Esophagus muscularis mucosa (tissue), 4 donors: ENCODE measurements around the gene SMIM14. TPM values are rescaled to one million over a fixed set of nuclear protein-coding genes. Genes with fewer than 3 reads are reported as not detected.

ENCODE experiments used
- DNase-seq: peaks from one replicate; pipeline ENCODE4 v3.0.0-alpha.2; 2017; ENCODE audit errors: extremely low spot score
- H3K27ac ChIP-seq, 4 donors: fragments of 200-600 bp; sonication (generic); replicated peaks in 1 of 4; 1 replicate in 3 of 4; 2 replicates in 1 of 4; pipeline ENCODE4 v1.5.1; 2016 to 2019; ENCODE audit warnings: mild to moderate bottlenecking in 1 of 4
- H3K27me3 ChIP-seq, 4 donors: fragments of 200-600 bp; sonication (generic); one replicate each; pipeline versions ENCODE4 v1.5.1 to v1.6.0; 2016 to 2019
- H3K36me3 ChIP-seq, 4 donors: fragments of 200-600 bp; sonication (generic); one replicate each; pipeline ENCODE4 v1.5.1; 2016 to 2019
- H3K4me1 ChIP-seq, 4 donors: fragments of 200-600 bp; sonication (generic); one replicate each; pipeline ENCODE4 v1.5.1; 2016 to 2019
- H3K4me3 ChIP-seq, 4 donors: fragments of 200-600 bp; sonication (generic); 1 replicate in 2 of 4; 2 replicates in 2 of 4; pipeline ENCODE4 v1.5.1; 2016 to 2019; ENCODE audit warnings: mild to moderate bottlenecking in 4 of 4, moderate library complexity in 1 of 4
- H3K9me3 ChIP-seq, 4 donors: fragments of 200-600 bp; sonication (generic); 1 replicate in 3 of 4; 2 replicates in 1 of 4; pipeline ENCODE4 v1.5.1; 2016 to 2019
- CTCF ChIP-seq, 3 experiments: fragments of 200-600 bp in 2 of 3; fragments of 450-650 bp in 1 of 3; sonication (generic) in 2 of 3; IDR thresholded peaks; one replicate each; pipeline ENCODE4 v1.5.1; 2017 to 2019; ENCODE audit warnings: antibody characterized with exemption in 3 of 3, mild to moderate bottlenecking in 2 of 3, moderate library complexity in 1 of 3
- EP300 ChIP-seq: sonication (generic); formaldehyde crosslinking; IDR thresholded peaks from one replicate; pipeline ENCODE4 v1.6.1; 2017; ENCODE audit warnings: antibody characterized with exemption
- POLR2A ChIP-seq: fragments of 450-650 bp; IDR thresholded peaks from one replicate; pipeline ENCODE4 v1.6.1; 2017; ENCODE audit warnings: antibody characterized with exemption, moderate library complexity, mild to moderate bottlenecking, low read depth
- POLR2AphosphoS5 ChIP-seq, 2 donors: sonication (generic); formaldehyde crosslinking; IDR thresholded peaks; one replicate each; pipeline ENCODE4 v1.6.1; 2017; ENCODE audit warnings: antibody characterized with exemption in 2 of 2
- WGBS: methylation state at CpG from one replicate; pipeline ENCODE4 v1.1.5; 2018; 5-methylcytosine and 5-hydroxymethylcytosine counted together
- intact Hi-C: fragments of 100-400 bp; cut with DNase I; formaldehyde crosslinking; loops from one replicate; pipeline ENCODE4 v1.15.1; 2023
- total RNA-seq, 4 donors: library from RNA; depleted of rRNA; stranded (reverse); fragments of >200 nt; gene quantifications; one replicate each; pipeline versions ENCODE4 v1.1.0 to v1.2.1, GENCODE V29; 2016

The SMIM14 gene
- total RNA-seq, 4 donors from 2014 or later: 27.3 to 39.0 (median 29.6) TPM

- 88% methylated on average over 3 of the region's 3 CpGs for WGBS
- DNase-seq: no peak
- no peak overlapping the region for H3K27ac ChIP-seq
- H3K4me3 ChIP-seq: no peak overlapping the region
- peaks cover 0 to 4% (median 0%) of the 10 kb centered on the region in 4 donors for H3K4me1 ChIP-seq
- no peaks in the 10 kb centered on the region for H3K9me3 ChIP-seq
- no peaks in the 10 kb centered on the region for H3K27me3 ChIP-seq
- H3K36me3 ChIP-seq: peaks cover 6 to 28% (median 26%) of the 10 kb centered on the region in 4 donors
- intact Hi-C loops: no loop called here
- no peak for TF ChIP-seq CTCF (IDR thresholded peaks at IDR 0.05)
- TF ChIP-seq EP300: no peak
- no peak for TF ChIP-seq POLR2AphosphoS5 (IDR thresholded peaks at IDR 0.05)
- TF ChIP-seq POLR2A: no peak
Measured at GRCh38 chr4:39596971-39597370, 41.7 kb downstream of the SMIM14 start.

- no peaks in the 10 kb centered on the region for H3K9me3 ChIP-seq
- H3K36me3 ChIP-seq: peaks cover 0 to 10% (median 2%) of the 10 kb centered on the region in 4 donors
- no peak for TF ChIP-seq CTCF (IDR thresholded peaks at IDR 0.05)
- no peak for TF ChIP-seq POLR2AphosphoS5 (IDR thresholded peaks at IDR 0.05)
- TF ChIP-seq POLR2A: no peak
- no peak for TF ChIP-seq EP300
- no peak for DNase-seq
- no peaks in the 10 kb centered on the region for H3K27me3 ChIP-seq
- intact Hi-C loops: no loop called here
- WGBS: 66% methylated on average over 5 of the region's 5 CpGs
- H3K4me3 ChIP-seq: no peak overlapping the region
- no peaks in the 10 kb centered on the region for H3K4me1 ChIP-seq
- H3K27ac ChIP-seq: no peak overlapping the region
Measured at GRCh38 chr4:39591290-39591689, 47.4 kb downstream of the SMIM14 start.

GRCh38 chr4:39587881-39588280, 50.8 kb downstream of the SMIM14 start:
- Histone ChIP-seq H3K27me3 (no peaks in the 10 kb centered on the region), H3K27ac (no peak overlapping the region), H3K9me3 (no peaks in the 10 kb centered on the region), H3K36me3 (peaks cover 0 to 10% (median 4%) of the 10 kb centered on the region in 4 donors), H3K4me1 (no peaks in the 10 kb centered on the region), H3K4me3 (no peak overlapping the region)
- TF ChIP-seq POLR2A (no peak), EP300 (no peak), CTCF (IDR thresholded peaks at IDR 0.05) (no peak), POLR2AphosphoS5 (IDR thresholded peaks at IDR 0.05) (no peak)
- 85% methylated on average over 3 of the region's 3 CpGs for whole genome bisulfite sequencing
- DNase-seq: no peak
- intact Hi-C loops: no loop called here

GRCh38 chr4:39574946-39575345, 63.7 kb downstream of the SMIM14 start:
- no peak overlapping the region for H3K4me3 ChIP-seq
- H3K9me3 ChIP-seq: no peaks in the 10 kb centered on the region
- H3K27ac ChIP-seq: no peak overlapping the region
- intact Hi-C loops: no loop called here
- TF ChIP-seq POLR2A (no peak), CTCF (IDR thresholded peaks at IDR 0.05) (no peak), EP300 (no peak), POLR2AphosphoS5 (IDR thresholded peaks at IDR 0.05) (no peak)
- no peaks in the 10 kb centered on the region for H3K4me1 ChIP-seq
- DNase-seq: no peak
- H3K27me3 ChIP-seq: no peaks in the 10 kb centered on the region
- peaks cover 0 to 28% (median 13%) of the 10 kb centered on the region in 4 donors for H3K36me3 ChIP-seq
- 95% methylated on average over 5 of the region's 5 CpGs for WGBS

- no peak for DNase-seq
- 85% methylated on average over 6 of the region's 6 CpGs for WGBS
- Histone ChIP-seq H3K27ac (no peak overlapping the region), H3K27me3 (no peaks in the 10 kb centered on the region), H3K36me3 (peaks cover 0 to 32% (median 14%) of the 10 kb centered on the region in 4 donors), H3K4me1 (peaks cover 0 to under 1% (median 0%) of the 10 kb centered on the region in 4 donors), H3K4me3 (no peak overlapping the region), H3K9me3 (no peaks in the 10 kb centered on the region)
- TF ChIP-seq POLR2AphosphoS5 (IDR thresholded peaks at IDR 0.05) (no peak), EP300 (no peak), POLR2A (no peak), CTCF (IDR thresholded peaks at IDR 0.05) (no peak)
- intact Hi-C loops: no loop called here
Measured at GRCh38 chr4:39571504-39571903, 67.2 kb downstream of the SMIM14 start.
